Activated CD8-positive, alpha-beta memory T cell treated with anti-CD3 and anti-CD28 coated beads, Interleukin-2, amount 50 U/mL, for 24 hours (primary cell): ENCODE measurements around the gene ASB15.
A peak's percentile ranks its signal among the peaks of the same experiment; 100 is the strongest.
"Not testable (repeated sequence)": the region's sequence is repeated elsewhere in the genome, so short reads cannot be mapped to it uniquely, and the experiment has no call there.

Experiments used
- DNase-seq: peaks from one replicate; pipeline ENCODE4 v3.0.0-alpha.2; 2020; ENCODE audit errors: extremely low read depth

The ASB15 gene

GRCh38 chr7:123601530-123601929, at the start of gene ASB15:
ASB15 (plus strand) TSS chr7:123601821; CDS start chr7:123614503, 12,682 bp downstream.
- no peak for DNase-seq

DNA sequence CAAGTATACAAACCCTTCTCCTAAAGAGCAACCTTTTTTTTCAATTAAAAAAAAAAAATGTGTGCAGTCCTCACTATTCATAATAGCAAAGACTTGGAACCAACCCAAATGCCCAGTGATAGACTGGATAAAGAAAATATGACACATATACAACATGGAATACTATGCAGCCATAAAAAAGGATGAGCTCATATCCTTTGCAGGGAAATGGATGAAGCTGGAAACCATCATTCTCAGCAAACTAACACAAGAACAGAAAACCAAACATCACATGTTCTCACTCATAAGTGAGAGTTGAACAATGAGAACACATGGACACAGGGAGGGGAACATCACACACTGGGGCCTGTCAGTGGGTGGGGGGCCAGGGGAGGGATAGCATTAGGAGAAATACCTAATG, 49.5 kb upstream of the ASB15 start:
- DNase-seq: not testable (repeated sequence)

DNA sequence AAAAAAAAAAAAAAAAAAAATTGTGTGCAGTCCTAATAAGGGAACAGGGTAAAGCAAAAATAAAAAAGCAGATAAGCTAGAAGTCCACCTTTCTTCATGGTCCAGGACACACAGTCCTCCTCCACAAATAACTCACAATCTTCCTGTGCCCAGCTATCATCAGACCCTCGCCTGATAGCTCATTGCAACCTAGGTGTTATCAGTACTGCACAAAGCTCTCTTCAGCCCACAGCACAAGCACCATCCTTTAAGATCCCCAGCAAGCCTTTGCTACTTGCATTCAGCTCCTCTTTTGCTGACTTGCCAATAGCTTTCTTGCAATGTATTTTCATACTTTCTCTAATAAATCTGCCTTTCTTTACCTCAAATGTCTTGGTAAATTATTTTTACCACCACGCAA, 49.0 kb upstream of the ASB15 start:
- no peak for DNase-seq

DNA sequence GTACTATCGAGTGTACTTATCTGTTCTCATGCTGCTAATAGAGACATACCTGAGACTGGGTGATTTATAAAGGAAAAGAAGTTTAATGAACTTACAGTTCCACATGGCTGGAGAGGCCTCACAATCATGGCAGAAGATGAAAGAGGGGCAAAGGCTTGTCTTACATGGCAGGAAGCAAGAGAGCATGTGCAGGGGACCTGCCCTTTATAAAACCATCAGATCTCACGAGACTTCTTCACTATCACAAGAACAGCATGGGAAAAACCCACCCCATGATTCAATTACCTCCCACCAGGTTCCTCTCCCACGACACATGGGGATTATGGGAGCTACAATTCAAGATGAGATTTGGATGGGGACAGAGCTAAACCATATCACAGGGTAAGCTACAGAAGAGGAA, 48.5 kb upstream of the ASB15 start:
- no peak for DNase-seq

DNA sequence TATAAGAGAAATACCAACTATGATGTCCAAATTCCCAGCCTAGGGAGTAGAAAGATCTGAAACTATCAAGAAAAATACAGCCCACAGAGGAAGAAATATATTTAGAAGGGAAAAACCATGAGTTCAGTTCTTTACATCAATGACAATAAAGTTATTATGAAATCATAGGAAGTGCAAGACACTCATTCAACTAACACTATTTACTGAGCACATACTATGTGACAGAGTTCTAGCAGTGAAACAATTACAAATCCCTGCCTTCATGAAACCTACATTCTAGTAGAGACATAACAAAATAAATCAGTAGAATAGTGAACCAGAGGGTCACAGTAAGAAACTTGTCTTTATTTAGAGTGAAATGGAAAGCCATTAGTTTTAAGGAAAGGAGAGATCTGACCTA, 46.1 kb upstream of the ASB15 start:
- DNase-seq: no peak

DNA sequence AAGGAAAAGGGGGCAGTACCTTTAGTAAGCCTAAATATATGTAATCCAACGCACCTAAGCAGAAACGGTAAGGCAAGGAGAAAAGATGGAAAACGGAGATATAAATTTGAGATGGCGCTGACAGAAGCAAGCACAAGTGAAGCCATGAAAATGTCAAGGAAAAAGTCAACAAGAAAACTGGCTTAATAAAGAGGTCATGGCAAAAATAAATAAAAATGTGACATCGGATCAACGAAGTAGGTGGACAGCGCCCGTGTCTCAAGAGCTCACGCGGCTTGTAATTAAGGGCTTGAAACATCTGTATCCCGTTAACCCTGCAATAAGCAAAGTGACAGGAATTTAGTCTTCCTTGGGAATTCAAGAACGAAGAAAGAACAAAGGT, 44.6 kb upstream of the ASB15 start:
- no peak for DNase-seq

- peak; percentile 92 for DNase-seq
Observed at GRCh38 chr7:123557398-123558288, 44.0 kb upstream of the ASB15 start, which contains the start of gene NDUFA5. NDUFA5 (minus strand) TSS chr7:123557818; CDS start chr7:123557795, 23 bp downstream.

- DNase-seq: no peak
Observed at GRCh38 chr7:123558289-123558874, 43.2 kb upstream of the ASB15 start.

DNA sequence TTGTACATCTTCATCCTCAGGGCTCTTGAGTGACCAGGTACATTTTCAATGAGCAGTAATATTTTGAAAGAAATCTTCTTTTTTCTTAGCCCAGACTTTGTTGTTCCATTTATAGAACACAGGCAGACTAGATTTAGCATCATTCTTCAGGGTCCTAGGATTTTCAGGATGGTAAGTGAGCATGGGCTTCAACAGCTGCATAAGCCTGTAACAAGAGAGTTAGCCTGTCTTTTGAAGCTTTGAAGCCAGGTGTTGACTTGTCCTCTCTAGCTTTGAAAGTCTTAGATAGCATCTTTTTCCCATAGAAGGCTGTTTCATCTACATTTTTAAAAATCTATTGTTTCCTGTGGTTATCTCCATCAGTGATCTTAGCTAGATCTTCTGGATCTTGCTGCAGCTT, 39.5 kb upstream of the ASB15 start:
- DNase-seq: no peak

GRCh38 chr7:123569352-123570010, 32.1 kb upstream of the ASB15 start:
- no peak for DNase-seq

DNA sequence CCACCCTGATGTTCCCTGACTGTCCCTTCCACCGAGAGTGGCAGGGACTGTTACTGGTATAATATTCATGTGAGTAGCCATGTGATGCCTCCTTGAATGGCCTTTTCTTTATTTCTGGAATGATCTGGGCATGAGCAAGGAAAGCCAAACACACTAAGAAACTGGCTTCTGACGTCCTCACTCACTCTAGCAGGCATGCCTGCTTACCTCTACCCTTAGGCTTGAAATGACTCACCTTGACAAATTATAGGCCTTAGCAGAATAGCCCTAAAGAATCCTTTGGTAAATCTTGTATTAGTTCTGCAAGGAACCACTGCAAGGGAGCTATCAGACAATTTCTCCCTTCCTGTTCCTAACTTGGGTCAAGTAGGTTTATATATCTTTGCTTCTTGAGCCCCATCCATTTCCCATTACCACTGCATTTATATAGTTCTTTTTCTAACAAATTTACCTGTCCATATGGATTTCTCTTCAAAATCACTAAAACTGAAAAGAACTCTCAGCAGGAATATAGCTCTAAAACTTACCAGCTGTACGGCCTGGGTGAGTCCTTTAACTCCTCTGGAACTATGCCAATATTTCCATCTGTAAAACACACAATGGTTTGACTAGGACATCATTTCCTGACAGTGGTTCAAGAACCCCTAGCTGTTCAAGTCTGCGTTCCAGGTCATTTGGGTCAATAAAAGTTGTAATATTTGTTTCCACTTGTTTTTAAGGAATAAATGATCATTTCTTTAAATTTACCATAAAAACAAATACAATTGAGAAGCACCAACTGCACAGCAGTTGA, 31.0 kb upstream of the ASB15 start:
- no peak for DNase-seq

DNA sequence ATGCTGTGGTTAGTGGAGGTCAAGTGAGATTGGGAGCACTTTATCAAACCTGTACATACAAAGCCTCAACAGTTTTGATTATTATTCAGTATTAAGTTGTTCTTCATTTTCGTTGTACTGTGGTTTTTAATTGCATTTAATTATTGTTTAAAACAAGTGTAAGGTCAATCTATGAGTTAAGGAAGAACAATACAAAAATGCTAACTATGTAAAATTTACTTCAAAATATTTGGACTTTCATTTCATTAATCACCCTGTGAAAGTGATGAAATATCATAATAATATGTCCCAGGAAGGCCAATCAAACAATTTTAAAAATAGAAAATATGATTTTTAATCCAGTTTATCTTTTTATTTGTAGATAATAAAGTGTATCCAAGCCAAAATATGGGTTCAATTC, 30.4 kb upstream of the ASB15 start:
- DNase-seq: no peak

DNA sequence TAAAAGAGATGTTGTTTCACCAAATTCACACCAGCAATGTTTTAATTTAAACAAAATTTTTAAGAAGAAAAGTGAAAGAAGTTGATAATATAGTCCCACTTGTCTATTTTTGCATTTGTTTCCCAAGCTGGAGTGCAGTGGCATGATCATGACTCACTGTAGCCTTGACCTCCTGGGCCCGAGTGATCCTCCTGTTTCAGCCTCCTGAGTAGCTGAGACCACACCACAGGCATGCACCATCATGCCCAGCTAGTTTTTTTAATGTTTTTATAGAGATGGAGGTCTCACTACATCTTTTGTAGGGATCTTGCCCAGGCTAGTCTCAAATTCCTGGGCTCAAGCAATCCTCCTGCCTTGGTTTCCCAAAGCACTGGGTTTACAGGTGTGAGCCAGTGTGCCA, 29.9 kb upstream of the ASB15 start:
- no peak for DNase-seq

GRCh38 chr7:123573341-123573740, 28.3 kb upstream of the ASB15 start:
- DNase-seq: no peak

DNA sequence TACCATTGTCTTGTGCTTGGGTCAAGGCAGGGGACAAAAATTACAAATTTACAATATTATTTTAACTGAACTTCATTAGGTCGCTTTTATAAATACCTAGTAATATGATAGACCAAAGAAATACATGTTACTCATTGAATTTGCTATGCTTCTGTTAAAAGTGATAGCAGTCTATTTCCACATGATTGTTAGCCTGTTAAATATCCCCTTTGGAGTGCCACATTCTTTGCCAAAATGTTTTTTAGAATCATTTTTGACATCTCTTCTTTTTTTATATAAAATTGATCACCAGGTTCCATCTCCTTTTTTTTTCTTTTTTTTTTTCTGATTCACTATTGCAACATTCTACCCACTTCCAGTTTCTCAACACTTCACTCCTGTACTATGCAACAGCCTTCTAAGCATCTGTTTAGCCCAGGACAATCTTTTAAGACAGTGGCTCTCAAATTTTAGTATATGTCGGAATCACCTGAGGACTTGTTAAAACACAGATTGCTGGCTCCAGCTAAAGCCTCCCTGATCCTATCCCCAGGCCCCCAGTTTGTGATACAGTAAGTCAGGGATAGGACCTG, 27.6 kb upstream of the ASB15 start:
- no peak for DNase-seq

- no peak for DNase-seq
Observed at GRCh38 chr7:123579416-123579815, 22.2 kb upstream of the ASB15 start.

DNA sequence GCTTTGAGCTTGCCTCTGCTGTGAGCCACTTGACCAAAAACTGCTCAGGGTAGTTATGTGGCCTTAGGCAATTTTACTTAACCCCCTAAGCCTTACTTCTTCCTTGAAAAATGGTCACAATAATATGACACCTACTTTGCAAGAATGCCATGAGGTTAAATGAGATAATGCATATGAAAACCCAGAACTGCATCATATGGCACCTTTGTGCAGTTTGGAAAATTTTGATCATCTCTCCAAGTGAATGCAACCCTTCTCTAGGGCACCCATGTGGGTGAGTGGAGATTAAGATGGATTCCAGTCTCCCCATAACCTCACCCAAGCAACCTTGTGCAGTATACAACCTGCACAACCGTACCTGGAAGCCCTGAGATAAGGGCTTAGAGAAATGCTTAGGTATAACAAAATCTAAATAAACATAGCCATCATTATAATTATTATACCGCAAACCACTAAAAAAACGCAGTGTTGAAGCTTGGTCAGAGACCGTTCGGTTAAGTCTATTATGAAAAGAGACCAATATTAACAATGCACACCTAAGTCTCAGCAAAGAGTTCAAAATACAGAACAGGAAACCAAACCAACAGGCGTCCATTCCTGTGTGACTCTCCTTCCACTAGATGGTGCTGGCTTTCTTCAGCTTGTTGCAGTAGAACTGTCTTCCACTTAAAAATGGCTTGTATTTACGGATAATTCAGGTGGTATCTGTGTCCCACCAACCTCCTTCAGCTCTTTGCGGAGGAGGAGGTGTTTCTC, 21.0 kb upstream of the ASB15 start:
- DNase-seq: no peak

GRCh38 chr7:123581162-123581459, 20.5 kb upstream of the ASB15 start:
- DNase-seq: no peak

DNA sequence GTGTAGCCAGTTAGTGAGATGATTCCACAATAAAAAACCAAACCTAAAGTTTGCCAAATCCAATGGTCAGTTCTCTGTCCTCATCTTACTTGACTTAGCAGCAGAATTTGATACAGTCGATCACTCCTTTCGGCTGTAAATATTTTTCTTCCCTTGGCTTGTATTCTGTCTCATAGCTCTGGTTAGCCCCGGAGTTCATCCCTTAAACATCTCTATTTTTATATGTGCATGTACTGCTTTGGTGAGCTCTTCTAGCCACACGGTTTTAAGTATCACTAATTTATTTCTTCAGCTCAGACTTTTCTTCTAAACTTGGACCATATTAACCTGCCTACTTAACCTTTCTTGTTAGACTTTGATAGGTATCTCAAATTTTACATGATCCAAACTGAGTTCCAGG, 17.8 kb upstream of the ASB15 start:
- no peak for DNase-seq

DNA sequence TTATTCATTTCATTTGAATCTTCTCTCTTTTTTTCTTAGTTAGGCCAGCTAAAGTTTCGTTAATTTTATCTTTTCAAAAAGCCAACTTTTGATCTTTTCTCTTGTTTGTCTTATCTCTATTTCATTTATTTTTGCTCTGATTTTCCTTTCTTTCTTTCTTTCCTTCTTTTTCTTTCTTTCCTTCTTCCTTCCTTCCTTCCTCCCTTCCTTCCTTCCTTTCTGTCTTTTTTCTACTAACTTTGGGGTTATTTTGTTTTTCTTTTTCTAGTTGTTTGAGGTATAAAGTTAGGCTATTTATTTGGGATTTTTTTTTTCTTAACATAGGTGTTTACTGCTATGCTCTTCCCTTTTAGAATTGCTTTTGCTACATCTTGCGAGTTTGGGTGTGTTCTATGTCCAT, 13.2 kb upstream of the ASB15 start:
- no peak for DNase-seq

- DNase-seq: no peak
Observed at GRCh38 chr7:123594813-123595241, 6.8 kb upstream of the ASB15 start.
